ENCODE measurements around the gene CASP7. TPM values are rescaled to one million over a fixed set of nuclear protein-coding genes. Genes with fewer than 3 reads are reported as not detected.

Gene CASP7
- total and polyA plus RNA-seq, 2 donors (not counting 1 experiment from before 2014, with no cell fraction given), result 5.7 to 23.9 TPM

- ChIA-PET POLR2A (no interaction called here), CTCF (no interaction called here)
- no peaks in the 10 kb centered on the region for H3K9me3 Mint-ChIP-seq (ENCODE audit: insufficient read depth)
- no peak overlapping the region for H3K4me3 Mint-ChIP-seq
- no peak overlapping the region for H3K27ac Mint-ChIP-seq
- DNase-seq (no peak), ATAC-seq (ENCODE audit: low read depth) (no peak)
- no peaks in the 10 kb centered on the region for H3K36me3 ChIP-seq (replicated peaks in 1 of 2; ENCODE audit: control extremely low read depth in 1 of 2, control insufficient read depth in 1 of 2, extremely low read depth in 1 of 2, insufficient read depth in 2 of 2, low read length in 1 of 2)
- no peaks in the 10 kb centered on the region for H4K20me1 ChIP-seq (ENCODE audit: control insufficient read depth, insufficient read depth, low read length, poor library complexity, severe bottlenecking)
- no peaks in the 10 kb centered on the region for H3K9me3 ChIP-seq (ENCODE audit: control extremely low read depth in 1 of 3, control insufficient read depth in 2 of 3, insufficient read depth in 1 of 3, low read length in 2 of 3)
- no peaks in the 10 kb centered on the region for H3K4me1 ChIP-seq (ENCODE audit: control insufficient read depth in 2 of 2, insufficient read depth in 2 of 2, low read length in 2 of 2)
- H3K4me2 ChIP-seq (replicated peaks; ENCODE audit: low read depth, low read length, poor library complexity, severe bottlenecking), result no peak overlapping the region
- no peaks in the 10 kb centered on the region for H3K79me2 ChIP-seq (ENCODE audit: control insufficient read depth, insufficient read depth, low read length)
- H3K27me3 Mint-ChIP-seq, result peaks cover 21% of the 10 kb centered on the region
- intact Hi-C loops (cut with micrococcal nuclease), result no loop called here
- TF ChIP-seq CTCF (IDR thresholded peaks at IDR 0.05) (no peak), EZH2 (IDR thresholded peaks at IDR 0.05; ENCODE audit: borderline replicate concordance, insufficient read depth, low read depth, low read length, poor library complexity, severe bottlenecking) (no peak)
- H3K27me3 ChIP-seq (replicated peaks in 1 of 4; ENCODE audit: control extremely low read depth in 1 of 4, control insufficient read depth in 3 of 4, insufficient read depth in 4 of 4, low read length in 3 of 4), result no peaks in the 10 kb centered on the region
- H2AFZ ChIP-seq (ENCODE audit: insufficient read depth, low read depth, low read length, poor library complexity, severe bottlenecking), result no peak overlapping the region
- H3K4me1 Mint-ChIP-seq, result no peaks in the 10 kb centered on the region
- WGBS (ENCODE audit: insufficient coverage), result 93% methylated on average over 7 of the region's 12 CpGs
- H3K9ac ChIP-seq (ENCODE audit: low read length), result no peak overlapping the region
- H3K4me3 ChIP-seq (ENCODE audit: control extremely low read depth in 1 of 5, extremely low read depth in 1 of 5, insufficient read depth in 1 of 5, low read depth in 2 of 5, low read length in 4 of 5), result no peak overlapping the region
- no peak overlapping the region for H3K27ac ChIP-seq (ENCODE audit: low read length in 2 of 2)
Measured at GRCh38 chr10:113756940-113757543, 77.3 kb downstream of the CASP7 start.

GRCh38 chr10:113762083-113762482, 82.4 kb downstream of the CASP7 start:
- ATAC-seq (ENCODE audit: low read depth) (no peak), DNase-seq (no peak)
- Histone ChIP-seq H3K79me2 (ENCODE audit: control insufficient read depth, insufficient read depth, low read length) (no peaks in the 10 kb centered on the region), H3K4me3 (ENCODE audit: control extremely low read depth in 1 of 5, extremely low read depth in 1 of 5, insufficient read depth in 1 of 5, low read depth in 2 of 5, low read length in 4 of 5) (no peak overlapping the region), H3K36me3 (replicated peaks in 1 of 2; ENCODE audit: control extremely low read depth in 1 of 2, control insufficient read depth in 1 of 2, extremely low read depth in 1 of 2, insufficient read depth in 2 of 2, low read length in 1 of 2) (no peaks in the 10 kb centered on the region), H3K9ac (ENCODE audit: low read length) (no peak overlapping the region), H3K27ac (ENCODE audit: low read length in 2 of 2) (no peak overlapping the region), H3K27me3 (replicated peaks in 1 of 4; ENCODE audit: control extremely low read depth in 1 of 4, control insufficient read depth in 3 of 4, insufficient read depth in 4 of 4, low read length in 3 of 4) (peaks cover 0 to 6% (median 2%) of the 10 kb centered on the region in 4 experiments), H3K9me3 (ENCODE audit: control extremely low read depth in 1 of 3, control insufficient read depth in 2 of 3, insufficient read depth in 1 of 3, low read length in 2 of 3) (peaks cover 0 to 7% (median 3%) of the 10 kb centered on the region in 3 donors), H3K4me1 (ENCODE audit: control insufficient read depth in 2 of 2, insufficient read depth in 2 of 2, low read length in 2 of 2) (no peaks in the 10 kb centered on the region), H3K4me2 (replicated peaks; ENCODE audit: low read depth, low read length, poor library complexity, severe bottlenecking) (no peak overlapping the region), H4K20me1 (ENCODE audit: control insufficient read depth, insufficient read depth, low read length, poor library complexity, severe bottlenecking) (no peaks in the 10 kb centered on the region), H2AFZ (ENCODE audit: insufficient read depth, low read depth, low read length, poor library complexity, severe bottlenecking) (no peak overlapping the region)
- Mint-ChIP-seq H3K4me1 (no peaks in the 10 kb centered on the region), H3K9me3 (ENCODE audit: insufficient read depth) (peaks cover 5% of the 10 kb centered on the region), H3K4me3 (no peak overlapping the region), H3K27ac (no peak overlapping the region), H3K27me3 (peaks cover 21% of the 10 kb centered on the region)
- POLR2A ChIA-PET, result no interaction called here
- CTCF ChIA-PET, result no interaction called here
- no peak for TF ChIP-seq CTCF (IDR thresholded peaks at IDR 0.05)
- TF ChIP-seq EZH2 (IDR thresholded peaks at IDR 0.05; ENCODE audit: borderline replicate concordance, insufficient read depth, low read depth, low read length, poor library complexity, severe bottlenecking), result no peak
- WGBS (ENCODE audit: insufficient coverage), result no CpG with 5 or more reads among the region's 1 CpG
- intact Hi-C loops (cut with micrococcal nuclease), result no loop called here

Data from B cell (primary cell).